ENCODE data around the gene ADGRF5.

The ADGRF5 gene

DNA sequence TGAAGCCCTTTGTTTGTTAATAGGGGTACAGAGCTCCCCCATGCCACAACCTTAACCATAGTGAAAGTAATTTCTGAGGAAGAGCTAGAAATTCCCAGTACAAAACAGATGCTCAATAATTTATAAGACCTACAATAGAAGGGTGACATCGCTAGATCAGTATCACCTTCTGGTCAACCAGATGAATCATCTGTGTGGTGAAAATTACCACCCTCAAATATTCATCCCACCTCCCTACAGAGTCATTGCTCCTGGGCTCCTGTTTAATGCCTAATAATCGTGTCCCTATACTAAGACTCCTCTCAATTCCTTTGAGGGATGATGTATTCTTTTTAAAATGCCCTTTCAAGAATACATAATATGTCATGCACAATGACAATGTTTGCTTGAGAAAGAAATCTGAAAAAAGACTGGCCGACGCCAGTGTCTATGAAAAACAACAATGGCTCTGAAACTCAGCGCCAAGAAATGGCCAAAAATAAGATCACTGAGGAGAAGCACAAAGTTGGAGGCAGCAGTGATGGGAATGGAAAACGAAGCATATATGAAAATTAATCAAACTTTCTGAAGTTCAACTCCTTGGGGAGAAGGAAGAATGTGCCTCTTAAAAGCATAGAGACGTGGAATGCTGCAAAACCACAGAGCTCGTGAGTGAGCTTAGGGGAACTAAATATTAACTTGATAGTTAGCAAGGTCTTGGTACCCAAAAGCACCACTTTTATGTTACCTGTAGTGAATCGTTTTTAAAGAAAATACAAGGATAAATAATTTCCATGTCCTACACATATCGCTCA lies 11.0 kb upstream of the ADGRF5 start:
- no peak for DNase-seq

DNA sequence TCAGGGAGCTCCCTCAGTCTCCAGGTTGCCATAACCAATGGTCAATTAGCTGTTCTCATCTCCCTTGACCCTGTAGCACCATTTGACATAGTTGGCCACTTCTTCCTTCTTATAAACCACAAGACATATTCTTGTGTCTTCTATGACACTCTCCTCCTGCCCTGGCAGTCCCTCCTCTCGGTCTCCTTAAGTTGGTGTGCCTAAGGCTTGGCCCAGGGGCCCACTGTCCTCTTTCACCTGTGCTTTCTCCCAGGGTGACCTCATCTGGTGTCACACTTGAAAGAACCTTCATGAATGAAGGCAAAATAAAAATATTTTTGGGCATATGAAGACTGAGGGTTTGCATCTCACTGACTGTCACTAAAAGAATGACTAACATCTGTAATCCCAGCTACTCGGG lies 9.7 kb upstream of the ADGRF5 start:
- no peak for DNase-seq

DNA sequence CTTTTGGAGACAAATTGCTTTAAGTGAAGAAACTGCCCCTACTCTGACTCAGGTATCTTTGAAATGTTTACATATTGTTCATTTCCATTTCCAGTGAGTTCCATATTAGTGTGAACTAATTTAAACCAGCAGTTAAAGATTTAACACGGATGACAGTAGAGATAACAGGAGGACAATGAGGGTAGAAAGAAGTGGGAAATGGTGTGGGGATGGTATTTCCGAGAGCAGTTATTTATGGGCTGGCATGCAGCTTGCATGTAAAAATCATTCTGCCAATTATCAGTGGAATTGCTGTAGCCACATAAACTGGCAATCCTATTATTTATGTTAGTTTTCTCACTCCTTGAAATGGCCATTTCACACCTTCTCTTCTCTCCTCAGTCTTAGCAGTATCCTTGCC lies 8.6 kb upstream of the ADGRF5 start:
- DNase-seq = no peak

DNA sequence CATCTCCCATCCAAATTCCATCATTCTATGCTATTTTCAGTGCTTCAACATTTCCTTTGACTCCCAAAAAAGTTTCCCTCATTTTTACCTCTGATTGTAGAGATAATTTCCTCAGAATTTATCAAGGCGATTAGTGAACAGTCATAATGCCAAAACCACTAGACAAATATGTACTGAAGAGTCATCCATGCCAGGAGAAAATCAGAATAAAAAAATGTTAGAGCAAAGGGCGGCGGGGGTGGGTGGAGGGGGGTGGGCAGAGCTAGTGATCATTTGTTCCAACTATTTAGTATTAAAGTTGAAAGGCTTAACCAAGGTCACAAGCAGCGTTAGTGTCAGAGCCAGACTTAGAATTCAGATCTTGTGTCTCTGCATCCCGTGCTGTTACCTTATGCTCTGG lies 5.3 kb upstream of the ADGRF5 start:
- DNase-seq = no peak

DNA sequence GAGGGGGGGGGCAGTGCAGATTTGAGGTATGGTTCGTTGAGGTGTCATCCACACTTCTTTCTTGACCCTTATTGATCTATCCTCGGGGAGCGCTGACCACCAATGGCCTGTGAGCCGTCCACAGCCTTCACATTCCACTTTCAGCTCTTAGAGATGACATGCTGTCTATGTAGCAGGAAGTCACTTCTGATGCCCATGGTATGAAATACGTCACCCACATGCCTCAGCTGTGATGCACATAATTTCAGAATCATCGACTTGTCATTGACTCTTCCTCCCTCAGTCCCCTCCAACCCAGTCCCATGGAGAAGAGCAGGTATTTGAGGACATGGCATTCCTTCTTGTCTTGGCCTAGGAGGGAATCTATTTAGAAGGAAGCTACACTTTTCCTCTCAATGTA lies 4.7 kb upstream of the ADGRF5 start:
- no peak for DNase-seq

DNA sequence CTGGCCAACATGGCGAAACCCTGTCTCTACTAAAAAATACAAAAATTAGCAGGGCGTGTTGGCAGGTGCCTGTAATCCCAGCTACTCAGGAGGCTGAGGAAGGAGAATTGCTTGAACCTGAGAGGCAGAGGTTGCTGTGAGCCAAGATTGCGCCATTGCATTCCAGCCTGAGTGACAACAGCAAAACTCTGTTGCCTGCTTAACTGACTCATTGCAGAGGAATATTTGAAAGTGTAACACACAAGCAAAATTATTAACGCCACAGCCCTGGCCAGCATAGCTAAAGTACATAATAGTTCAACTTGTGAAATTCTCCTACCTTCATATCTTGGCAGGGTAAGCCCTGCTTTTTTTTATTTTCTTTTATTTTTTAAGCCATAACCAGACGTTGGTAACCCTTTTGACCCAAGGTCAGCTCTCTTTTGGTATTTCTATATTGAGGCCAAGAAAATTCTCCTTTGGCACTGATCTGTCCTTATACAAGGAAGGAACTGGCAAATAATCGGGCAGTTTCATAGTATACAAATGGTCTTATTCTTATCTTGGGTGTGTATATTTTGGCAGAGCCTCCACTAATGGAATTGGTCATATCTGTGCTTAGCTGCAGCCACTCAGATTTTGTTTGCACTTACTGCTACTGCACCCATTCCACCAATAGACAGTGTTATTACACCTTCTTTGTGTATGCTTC lies 4.0 kb upstream of the ADGRF5 start:
- DNase-seq = no peak

DNA sequence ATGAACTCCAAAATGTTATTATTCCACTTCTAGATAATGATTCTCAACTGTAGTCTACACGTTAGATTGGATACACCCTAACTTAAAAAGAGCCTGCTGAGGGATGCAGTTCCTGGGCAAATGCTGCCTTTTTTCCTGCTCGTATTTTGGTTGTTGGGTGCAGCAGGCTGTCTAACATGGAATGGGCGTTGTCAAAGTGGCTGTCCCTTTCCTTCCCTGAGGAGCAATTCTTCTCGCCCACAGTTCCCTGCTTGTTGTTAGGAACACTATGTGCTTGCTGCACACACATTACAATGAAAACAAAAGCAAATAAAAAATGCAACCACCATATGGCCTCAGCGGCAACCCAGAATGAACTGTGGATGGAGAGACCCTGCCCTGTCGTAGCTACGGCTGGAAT lies 1.7 kb upstream of the ADGRF5 start:
- no peak for DNase-seq

DNA sequence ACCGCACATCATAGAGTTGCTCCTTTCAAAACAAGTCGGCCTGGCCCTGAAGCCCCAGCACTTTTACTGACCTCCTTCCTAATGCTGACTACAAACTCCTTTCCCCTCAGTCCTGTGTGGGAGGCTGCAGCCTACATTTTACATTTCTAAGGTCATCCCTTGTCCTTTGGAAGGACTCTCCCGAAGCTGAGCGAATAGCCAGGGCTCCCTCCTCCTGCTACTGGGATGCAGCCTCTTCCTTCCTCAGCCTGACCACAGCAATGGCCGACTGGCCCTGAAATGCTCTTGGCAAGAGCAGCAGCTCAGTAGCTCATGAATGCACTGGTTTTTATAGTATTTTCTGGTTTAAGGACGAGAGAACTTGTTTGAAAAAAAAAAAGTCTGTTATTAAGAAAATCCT lies 679 bp downstream of the ADGRF5 start:
- DNase-seq = no peak

DNA sequence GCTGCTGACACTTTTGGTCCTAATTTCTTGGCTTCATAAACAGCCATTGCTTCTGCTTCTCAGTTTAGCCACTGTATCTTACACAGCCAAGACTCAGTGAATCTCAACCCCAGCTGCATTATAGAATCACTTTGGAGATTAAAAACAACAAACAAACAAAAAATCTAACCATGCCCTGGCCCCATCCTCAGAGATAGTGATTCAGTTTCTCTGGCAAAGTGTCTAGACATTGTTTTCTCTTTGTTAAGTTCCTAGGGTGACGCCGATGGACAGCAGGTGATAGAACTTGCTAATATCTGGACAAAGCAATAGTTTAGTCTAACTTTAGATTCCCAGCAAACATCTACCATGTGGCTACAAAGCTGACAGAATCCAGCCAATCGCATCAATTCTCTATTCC lies 2.9 kb downstream of the ADGRF5 start:
- no peak for DNase-seq

DNA sequence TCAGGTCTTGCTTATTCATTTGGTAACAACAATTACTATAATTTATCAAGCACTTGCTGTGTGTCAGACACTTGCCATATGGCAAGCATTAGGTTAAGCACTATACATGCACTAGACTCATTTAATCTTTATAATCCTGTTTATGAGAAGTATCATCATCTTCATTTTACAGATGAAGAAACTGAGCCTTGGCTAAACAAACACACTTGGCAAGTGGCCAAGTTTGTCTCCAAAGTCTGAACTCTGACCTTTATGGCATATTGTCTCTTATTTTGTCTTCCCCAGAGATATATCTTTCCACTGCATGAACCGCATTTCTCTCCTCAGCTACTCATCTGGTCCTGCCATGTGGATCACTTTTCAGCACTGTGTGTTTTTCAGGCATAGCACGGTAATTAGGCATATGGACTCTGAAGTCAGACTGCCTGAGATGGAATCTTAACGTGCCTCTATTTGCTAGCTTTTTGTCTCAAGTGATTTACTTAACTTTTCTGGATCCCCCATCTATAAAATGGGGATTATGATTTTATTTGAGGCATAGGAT lies 4.7 kb downstream of the ADGRF5 start:
- no peak for DNase-seq

DNA sequence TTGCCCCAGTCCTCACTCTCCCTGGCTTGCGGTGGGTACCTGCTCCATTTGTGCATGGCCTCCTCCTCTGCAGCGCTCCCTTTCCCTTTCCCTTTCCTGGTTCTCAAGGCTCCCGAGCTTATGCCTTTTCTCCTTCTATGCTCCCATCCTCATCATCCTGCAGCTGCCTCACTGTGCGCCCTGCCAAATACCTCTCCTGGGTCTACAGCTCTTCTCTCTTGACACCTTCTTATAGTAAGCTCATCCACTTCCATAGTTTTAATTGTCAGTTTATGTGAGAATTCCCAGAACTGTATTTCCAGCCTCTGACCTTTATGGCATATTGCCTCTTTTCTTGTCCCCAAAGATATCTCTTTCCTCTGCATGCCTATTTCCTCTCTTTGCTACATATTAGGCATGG lies 5.9 kb downstream of the ADGRF5 start:
- DNase-seq = no peak

DNA sequence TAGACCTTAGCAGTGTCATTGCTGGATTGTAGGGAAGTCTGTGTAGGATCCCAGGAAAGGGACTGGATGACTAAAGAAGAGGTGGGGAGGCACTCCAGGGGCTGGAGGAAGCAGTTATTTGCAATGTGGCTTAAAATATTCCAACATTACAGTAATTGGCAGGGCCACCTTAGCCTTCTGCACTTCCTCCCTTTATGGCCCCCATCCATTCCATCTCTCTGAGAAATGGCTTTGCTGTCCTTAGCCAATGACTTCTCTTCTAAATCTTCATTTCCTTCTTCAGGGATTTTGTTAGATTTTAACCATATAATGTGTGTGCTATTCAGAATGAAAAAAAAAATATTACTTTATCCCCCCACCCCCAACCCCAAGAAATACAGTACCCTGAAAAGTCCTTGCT lies 6.4 kb downstream of the ADGRF5 start:
- DNase-seq = no peak

DNA sequence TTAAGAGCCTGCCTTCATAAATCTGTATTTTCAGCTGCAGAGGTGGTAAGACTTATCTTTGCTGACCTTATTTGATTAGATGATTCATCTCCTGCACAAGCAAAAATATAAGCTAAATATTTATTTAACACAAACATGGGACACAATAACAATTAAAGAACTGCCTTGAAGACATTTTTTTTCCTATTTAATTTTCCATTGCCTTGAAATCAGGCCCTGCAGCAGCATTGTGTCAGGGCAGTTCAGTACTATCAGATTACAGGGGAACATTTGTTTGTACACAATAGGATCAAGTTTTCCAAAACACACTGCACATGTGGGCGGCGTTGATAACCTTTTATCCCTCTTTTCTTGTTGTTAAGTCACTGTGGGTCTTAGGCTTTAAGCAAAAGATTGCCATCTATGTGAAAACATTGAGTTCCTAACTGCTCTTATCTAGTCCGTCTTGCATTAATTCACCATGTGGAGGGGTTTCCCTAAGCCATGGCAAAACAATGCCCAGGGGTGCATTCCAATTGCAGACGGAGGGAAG lies 7.4 kb downstream of the ADGRF5 start:
- no peak for DNase-seq

DNA sequence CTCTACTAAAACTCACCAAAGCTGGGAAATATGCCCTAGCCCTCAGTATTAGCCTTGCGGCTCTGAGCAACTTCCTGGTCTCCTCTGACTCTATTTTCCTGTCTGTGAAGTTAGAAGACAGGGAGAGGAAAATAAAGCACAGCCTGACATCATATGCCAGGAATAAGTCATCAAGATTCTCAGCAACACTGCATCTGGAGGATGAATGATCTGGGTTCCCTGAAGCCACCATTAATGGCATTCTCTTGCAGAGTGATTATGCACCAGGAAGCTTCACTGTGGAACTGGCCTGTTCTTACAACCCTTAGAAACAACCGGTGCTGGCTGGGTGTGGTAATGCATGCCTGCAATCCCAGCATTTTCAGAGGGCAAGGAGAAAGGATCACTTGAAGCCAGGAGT lies 12.4 kb downstream of the ADGRF5 start:
- DNase-seq = no peak

DNA sequence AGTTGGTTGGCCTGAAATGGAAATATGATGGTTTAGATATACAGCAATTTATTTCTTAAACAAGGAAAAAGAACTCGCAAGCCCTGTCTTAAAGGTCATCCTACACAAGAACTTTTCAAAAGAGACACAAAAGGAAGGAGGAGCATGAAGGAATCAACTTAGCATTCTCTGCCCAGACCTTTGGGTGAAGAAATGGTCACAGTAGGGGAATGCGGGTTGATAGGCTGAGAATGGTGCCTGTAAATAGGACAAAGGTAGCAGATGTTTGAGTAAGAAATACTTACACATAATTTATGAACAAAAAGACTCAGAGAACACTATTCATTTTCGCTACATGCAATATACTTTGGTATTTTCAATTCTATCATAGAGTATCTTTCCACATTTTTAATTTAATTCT lies 15.0 kb downstream of the ADGRF5 start:
- no peak for DNase-seq

DNA sequence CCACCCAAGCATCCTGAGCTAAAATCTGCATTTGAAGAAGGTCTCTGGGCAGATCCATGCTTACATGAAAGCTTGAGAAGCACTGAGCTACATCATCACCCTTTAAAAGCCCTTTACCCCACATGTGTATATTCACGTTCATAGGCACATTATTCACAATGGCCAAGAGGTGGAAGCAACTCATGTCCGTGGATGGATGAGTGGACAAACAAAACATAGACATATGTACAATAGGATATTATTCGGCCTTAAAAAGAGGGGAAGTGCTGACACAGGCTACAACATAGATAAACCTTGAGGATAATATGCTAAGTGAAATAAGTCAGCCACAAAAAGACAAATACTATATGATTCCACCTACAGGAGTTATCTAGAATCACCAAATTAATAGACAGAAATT lies 17.6 kb downstream of the ADGRF5 start:
- DNase-seq = no peak

DNA sequence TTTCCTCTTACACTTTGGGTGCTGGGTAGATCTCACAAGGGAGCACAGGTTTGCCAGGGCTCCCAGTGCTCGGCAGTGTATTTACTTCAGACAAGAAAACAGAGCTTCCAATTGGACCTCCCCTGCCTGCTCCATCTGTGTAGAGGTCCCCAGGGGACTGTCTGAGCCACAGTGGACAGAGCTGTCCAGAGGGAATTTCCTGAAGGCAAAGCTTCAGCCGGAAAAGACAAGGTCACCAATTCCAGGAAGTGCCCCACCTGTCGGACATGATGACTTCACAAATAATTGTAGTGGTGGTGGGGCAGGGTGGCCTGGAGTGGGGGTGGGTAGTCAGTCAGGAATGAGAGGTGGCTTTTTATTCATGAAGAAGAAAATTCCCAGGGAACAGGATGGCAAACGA lies 18.6 kb downstream of the ADGRF5 start:
- DNase-seq = no peak

DNA sequence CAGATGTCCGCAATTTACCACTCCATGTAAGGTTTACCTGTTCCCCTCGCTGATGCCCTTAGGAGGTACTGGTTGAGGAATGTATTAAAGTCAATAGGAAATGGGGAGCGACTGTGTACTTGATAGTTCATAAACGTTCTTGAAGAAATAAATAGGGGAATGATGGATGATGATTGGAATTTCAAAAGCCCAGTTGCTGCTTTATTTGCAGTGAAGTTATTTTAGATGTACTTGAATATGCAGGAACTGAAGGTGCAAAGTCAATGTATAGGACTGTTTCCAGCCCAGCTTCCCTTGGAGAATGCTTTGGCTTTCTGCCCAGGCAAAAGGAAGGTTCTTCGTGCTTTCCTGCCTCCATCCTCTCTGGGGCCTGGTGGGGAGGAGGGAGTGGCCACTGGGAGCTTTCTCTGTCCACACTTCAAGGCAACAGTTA lies 19.8 kb downstream of the ADGRF5 start:
- DNase-seq = no peak

DNA sequence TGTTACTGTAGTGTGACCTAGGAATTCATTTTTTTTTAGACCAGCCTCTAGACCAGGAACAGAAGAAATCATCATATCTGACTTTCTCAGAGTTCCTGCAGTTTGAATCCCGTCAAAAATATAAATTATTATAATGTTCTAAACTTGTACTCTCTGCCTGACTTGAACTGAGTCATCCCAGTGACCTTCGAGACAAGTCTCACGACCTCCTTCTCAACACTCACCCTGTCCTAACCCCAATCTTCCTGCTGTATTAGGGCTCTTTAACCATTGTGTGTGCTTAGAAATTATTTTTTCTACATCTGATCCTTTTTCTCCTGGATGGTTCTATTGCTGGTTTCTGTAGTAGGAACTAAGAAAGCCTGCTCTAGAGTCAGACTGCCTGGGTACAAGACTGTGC lies 21.5 kb downstream of the ADGRF5 start:
- no peak for DNase-seq

DNA sequence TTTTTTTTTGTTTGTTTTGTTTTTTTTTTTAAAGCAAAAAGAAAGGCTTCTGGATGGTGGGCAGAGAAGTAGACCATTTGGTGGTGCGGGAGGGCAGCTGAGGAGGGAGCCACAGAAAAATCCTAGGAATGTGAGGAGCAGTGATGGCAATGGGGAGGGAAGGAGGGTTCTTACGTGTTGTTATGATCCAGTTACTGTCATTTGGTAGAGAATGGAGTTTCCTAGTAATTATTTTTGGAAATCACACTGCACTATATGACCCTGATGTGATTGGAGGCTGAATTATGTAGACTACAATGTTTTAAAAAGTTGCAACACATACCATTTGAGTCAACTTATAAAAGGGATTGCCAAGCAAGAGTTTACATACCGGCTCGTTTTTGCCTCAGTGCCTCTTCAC lies 22.1 kb downstream of the ADGRF5 start:
- DNase-seq = no peak

DNA sequence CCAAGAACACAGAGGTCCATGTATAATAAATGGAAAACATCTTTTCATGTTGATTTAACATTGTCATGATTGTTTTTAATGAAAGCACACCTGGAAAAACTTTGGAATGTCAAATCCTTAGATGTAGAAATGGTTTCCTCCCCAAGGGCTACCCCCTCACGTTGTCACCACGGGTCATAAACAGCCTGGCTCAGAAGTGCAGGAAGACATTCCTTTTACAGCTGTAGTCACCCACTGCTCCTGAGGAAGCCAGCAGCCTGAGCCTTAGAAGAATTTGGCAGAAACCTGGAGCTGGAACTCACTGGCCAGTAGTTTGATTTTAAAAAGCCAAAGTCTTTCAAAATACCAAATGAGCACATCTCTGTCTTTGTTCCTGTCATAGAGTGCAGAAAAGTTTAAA lies 23.7 kb downstream of the ADGRF5 start:
- DNase-seq = no peak

DNA sequence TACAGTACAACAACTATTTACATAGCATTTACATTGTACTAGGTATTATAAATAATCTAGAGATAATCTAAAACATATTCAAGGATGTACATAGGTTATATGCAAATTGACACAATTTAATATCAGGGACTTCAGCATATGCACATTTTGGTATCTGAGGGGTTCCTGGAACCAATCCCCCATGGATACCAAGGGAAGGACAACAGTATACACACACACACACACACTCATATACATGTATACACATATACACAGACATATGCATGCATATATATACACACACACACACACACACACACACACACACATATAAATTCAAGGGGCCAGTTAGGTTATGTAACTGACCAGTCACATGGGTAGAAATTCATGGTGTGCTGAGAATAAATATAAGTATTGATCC lies 24.9 kb downstream of the ADGRF5 start:
- DNase-seq = no peak

DNA sequence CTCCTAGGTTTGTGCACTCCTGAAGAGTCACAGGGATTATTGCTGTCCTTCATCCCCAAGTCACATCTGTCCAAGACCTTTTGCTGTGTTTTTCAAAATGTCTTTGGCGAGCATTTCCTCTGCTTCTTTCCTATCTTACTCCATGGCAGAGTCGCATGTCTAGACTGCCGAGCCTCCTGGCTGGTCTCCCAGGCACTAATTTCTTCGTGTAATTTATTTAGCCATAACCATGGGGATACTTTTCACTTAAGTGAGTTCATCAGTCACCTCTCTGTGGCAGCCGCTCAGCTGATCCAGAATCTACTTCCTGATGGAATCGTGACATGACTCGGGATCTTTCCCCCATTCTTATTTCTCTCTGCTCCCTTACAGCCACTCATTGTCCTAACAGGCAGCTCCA lies 25.8 kb downstream of the ADGRF5 start:
- no peak for DNase-seq

DNA sequence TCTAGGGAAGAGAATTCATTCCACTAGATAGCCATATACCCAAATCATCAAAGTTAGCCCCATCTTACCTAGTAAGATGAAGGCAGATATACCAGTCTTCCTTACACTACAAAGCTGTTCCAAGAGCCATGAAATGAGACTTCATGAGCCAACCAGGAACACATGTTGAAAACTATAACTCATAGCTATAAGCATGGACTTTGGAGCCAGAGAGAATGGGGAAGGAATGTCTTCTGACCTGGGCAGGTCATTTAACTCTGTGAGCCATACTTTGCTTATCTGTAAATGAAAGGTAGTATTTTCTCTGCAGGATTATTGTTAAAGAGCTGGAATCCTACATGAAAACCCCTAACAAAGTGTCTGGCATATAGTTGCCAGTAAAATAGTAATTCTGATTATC lies 27.3 kb downstream of the ADGRF5 start:
- DNase-seq = no peak
